HepG2 (cell line): ENCODE measurements around the gene AQP9. TPM values are rescaled to one million over a fixed set of nuclear protein-coding genes. Genes with fewer than 3 reads are reported as not detected.

Experiments used
- ATAC-seq: fragments of 200-7000 bp; cut with Tn5 transposase; 3 replicates; pipeline ENCODE4 v1.9.1; 2020; ENCODE audit warnings: mild to moderate bottlenecking, moderate library complexity
- BruUV-seq: library from RNA; stranded (reverse); fragments of 400-500 nt; replicated peaks from 2 replicates; lab custom pipeline; 2021; lab: Mats Ljungman, UMichigan
- CTCF ChIA-PET: fragments of 300-600 bp; formaldehyde crosslinking; extraction: SDS; loops from one replicate; lab custom pipeline; 2021; ENCODE audit warnings: low total read pairs, inconsistent platforms, low intra/inter-chr PET ratio; lab: Yijun Ruan, JAX
- POLR2A ChIA-PET: fragments of 350-600 bp; sonication (Branson Sonifier 250); formaldehyde crosslinking; loops from one replicate; lab custom pipeline; 2020; ENCODE audit warnings: antibody characterized with exemption, inconsistent platforms; lab: Yijun Ruan, JAX
- DNase-seq: peaks from one replicate; pipeline ENCODE4 v3.0.0-alpha.2; 2015; ENCODE audit warnings: low spot score
- FAIRE-seq: peaks from 3 replicates; lab custom pipeline; 2011; peaks lifted over from hg19 to GRCh38; lab: Jason Lieb, UNC
- H2AFZ ChIP-seq: one replicate; pipeline ENCODE4 v1.6.1; 2011; ENCODE audit warnings: low read length, inconsistent platforms
- H3K27ac ChIP-seq: fragments of 300-600 bp; 3 replicates; pipeline ENCODE4 v1.8.0; 2011; ENCODE audit warnings: mixed run types, mild to moderate bottlenecking, mixed read lengths, low read length, inconsistent platforms; ENCODE audit not compliant: insufficient read depth; ENCODE audit errors: extremely low read length
- H3K27me3 ChIP-seq, 2 experiments: fragments of 200-600 bp in 1 of 2; 2 replicates in 1 of 2; 3 replicates in 1 of 2; pipeline versions ENCODE4 v1.6.0 to v1.8.0; 2011; ENCODE audit warnings: low read length in 2 of 2, mild to moderate bottlenecking in 2 of 2, moderate library complexity in 2 of 2, inconsistent platforms in 1 of 2; ENCODE audit not compliant: insufficient read depth in 2 of 2, control insufficient read depth in 1 of 2
- H3K36me3 ChIP-seq, 2 experiments: fragments of 200-600 bp in 1 of 2; replicated peaks in 1 of 2; 2 replicates in 1 of 2; 3 replicates in 1 of 2; pipeline versions ENCODE4 v1.5.1 to v1.8.0; 2011; ENCODE audit warnings: low read length in 2 of 2, inconsistent platforms in 1 of 2; ENCODE audit not compliant: insufficient read depth in 2 of 2, control insufficient read depth in 1 of 2
- H3K4me1 ChIP-seq: 2 replicates; pipeline ENCODE4 v1.5.1; 2012; ENCODE audit warnings: low read length, inconsistent platforms; ENCODE audit not compliant: insufficient read depth
- H3K4me2 ChIP-seq: 2 replicates; pipeline ENCODE4 v1.6.0; 2011; ENCODE audit warnings: low read depth, low read length, inconsistent platforms
- H3K4me3 ChIP-seq, 3 experiments: fragments of 200-600 bp in 1 of 3; sonication (generic), shearing (Covaris generic) in 1 of 3; replicated peaks in 1 of 3; 2 replicates each; pipeline ENCODE4 v1.5.1; 2011 to 2016; ENCODE audit warnings: low read length in 3 of 3, inconsistent platforms in 2 of 3, low read depth in 2 of 3, mild to moderate bottlenecking in 2 of 3, control low read depth in 1 of 3, mixed read lengths in 1 of 3; ENCODE audit not compliant: insufficient read depth in 1 of 3
- H3K79me2 ChIP-seq: one replicate; pipeline ENCODE4 v1.6.1; 2011; ENCODE audit warnings: low read length, inconsistent platforms; ENCODE audit not compliant: insufficient read depth
- H3K9ac ChIP-seq: 2 replicates; pipeline ENCODE4 v1.6.0; 2011; ENCODE audit warnings: mild to moderate bottlenecking, low read depth, low read length, inconsistent platforms; ENCODE audit not compliant: insufficient read depth
- H3K9me3 ChIP-seq: 2 replicates; pipeline ENCODE4 v1.5.1; 2012; ENCODE audit warnings: mild to moderate bottlenecking, low read length
- H4K20me1 ChIP-seq: 2 replicates; pipeline ENCODE4 v1.6.0; 2011; ENCODE audit warnings: inconsistent platforms, mild to moderate bottlenecking, low read length, moderate library complexity; ENCODE audit not compliant: insufficient read depth
- BCL6 ChIP-seq: IDR thresholded peaks from 2 replicates; pipeline ENCODE4 v1.6.1; 2016; ENCODE audit warnings: missing genetic modification reagents, missing compliant biosample characterization
- EP300 ChIP-seq, 3 experiments: sonication (generic) in 1 of 3; formaldehyde crosslinking in 1 of 3; IDR thresholded peaks; 2 replicates each; pipeline versions ENCODE4 v1.5.1 to v1.6.1; 2011 to 2020; ENCODE audit warnings: low read depth in 2 of 3, low read length in 2 of 3, borderline replicate concordance in 1 of 3, improper control_type of control experiment in 1 of 3, mild to moderate bottlenecking in 1 of 3, missing genetic modification reagents in 1 of 3, moderate library complexity in 1 of 3
- MBNL3 ChIP-seq: fragments of 250-450 bp; sonication (Bioruptor Pico); conservative IDR thresholded peaks from 2 replicates; pipeline ENCODE4 v1.8.0; 2022; ENCODE audit warnings: mild to moderate bottlenecking, inconsistent platforms
- RNF2 ChIP-seq: fragments of 450-650 bp; conservative IDR thresholded peaks from 2 replicates; pipeline ENCODE4 v1.6.1; 2016; ENCODE audit warnings: low read depth
- SIN3A ChIP-seq: IDR thresholded peaks from 2 replicates; pipeline ENCODE4 v1.6.1; 2011; ENCODE audit warnings: low read depth, mild to moderate bottlenecking, control low read depth, low read length, borderline replicate concordance
- STAG1 ChIP-seq: sonication (generic); formaldehyde crosslinking; IDR thresholded peaks from 2 replicates; pipeline ENCODE4 v1.4.0; 2020; ENCODE audit warnings: missing genetic modification reagents
- ZBTB7B ChIP-seq: sonication (generic); formaldehyde crosslinking; IDR thresholded peaks from 2 replicates; pipeline ENCODE4 v1.4.0; 2020; ENCODE audit warnings: missing genetic modification reagents
- ZFAT ChIP-seq: sonication (generic); formaldehyde crosslinking; conservative IDR thresholded peaks from 2 replicates; pipeline ENCODE4 v1.8.1; 2023; ENCODE audit warnings: missing genetic modification reagents, inconsistent platforms
- ZFP36 ChIP-seq: fragments of 150-350 bp; IDR thresholded peaks from 2 replicates; pipeline ENCODE4 v1.6.1; 2018; ENCODE audit warnings: borderline replicate concordance, low read length, low read depth; ENCODE audit not compliant: partially characterized antibody
- ZNF44 ChIP-seq: sonication (generic); formaldehyde crosslinking; IDR thresholded peaks from 2 replicates; pipeline ENCODE4 v1.5.1; 2020; ENCODE audit warnings: mild to moderate bottlenecking, missing genetic modification reagents
- ZNF530 ChIP-seq: sonication (generic); formaldehyde crosslinking; IDR thresholded peaks from 2 replicates; pipeline ENCODE4 v1.5.0; 2020; ENCODE audit warnings: low read depth, mild to moderate bottlenecking, missing genetic modification reagents
- ZNF550 ChIP-seq: sonication (generic); formaldehyde crosslinking; IDR thresholded peaks from 2 replicates; pipeline ENCODE4 v1.4.0; 2020; ENCODE audit warnings: mild to moderate bottlenecking, missing genetic modification reagents, borderline replicate concordance
- ZNF749 ChIP-seq: sonication (generic); formaldehyde crosslinking; IDR thresholded peaks from 2 replicates; pipeline ENCODE4 v1.8.0; 2022; ENCODE audit warnings: mild to moderate bottlenecking, missing genetic modification reagents, moderate library complexity, borderline replicate concordance
- ZNF782 ChIP-seq: sonication (generic); formaldehyde crosslinking; IDR thresholded peaks from 2 replicates; pipeline ENCODE4 v1.4.0; 2020; ENCODE audit warnings: missing genetic modification reagents, mild to moderate bottlenecking, borderline replicate concordance
- WGBS: methylation state at CpG from one replicate; pipeline ENCODE4 v1.1.6; 2017; ENCODE audit warnings: low lambda C conversion rate; 5-methylcytosine and 5-hydroxymethylcytosine counted together
- in situ Hi-C: cut with HindIII; loops from 2 replicates; pipeline ENCODE4 v1.10.0; 2017; ENCODE audit warnings: low pct_unique_long_range_greater_than_20kb; ENCODE audit not compliant: extremely low pct_ligation_motif_present
- intact Hi-C: fragments of 100-400 bp; cut with micrococcal nuclease; formaldehyde crosslinking; loops from one replicate; pipeline ENCODE4 v1.10.0; 2022; ENCODE audit not compliant: unreplicated experiment
- polyA plus RNA-seq, 8 experiments: library from polyadenylated mRNA; depleted of rRNA in 3 of 8; stranded (reverse) in 7 of 8; unstranded in 1 of 8; fragments of >200 nt; fragmentation: Illumina TruSeq in 4 of 8; extraction: Trizol in 4 of 8; gene quantifications; 2 replicates each; pipeline versions ENCODE4 v1.2.1 to v1.2.3, GENCODE V29; 2011 to 2016; ENCODE audit warnings: low read depth in 4 of 8, missing spikeins in 1 of 8, mixed read lengths in 1 of 8; ENCODE audit not compliant: insufficient read depth in 1 of 8
- total RNA-seq, 5 experiments: library from RNA; depleted of rRNA; stranded (reverse); fragments of >200 nt; fragmentation: Illumina TruSeq; extraction: Trizol; gene quantifications; 2 replicates each; pipeline ENCODE4 v1.2.3, GENCODE V29; 2016; ENCODE audit warnings: low read depth in 1 of 5
- TF ChIP-seq, protein P1 (sequence below): sonication (generic); formaldehyde crosslinking; IDR thresholded peaks from 2 replicates; pipeline ENCODE4 v1.5.1; 2020; ENCODE audit warnings: missing genetic modification reagents, mild to moderate bottlenecking, borderline replicate concordance
- TF ChIP-seq, protein P2 (sequence below): sonication (generic); formaldehyde crosslinking; IDR thresholded peaks from 2 replicates; pipeline ENCODE4 v1.8.0; 2022; ENCODE audit warnings: mild to moderate bottlenecking, missing genetic modification reagents, borderline replicate concordance
- TF ChIP-seq, protein P3 (sequence below): sonication (generic); formaldehyde crosslinking; IDR thresholded peaks from 2 replicates; pipeline ENCODE4 v1.8.1; 2023; ENCODE audit warnings: missing genetic modification reagents, mild to moderate bottlenecking, borderline replicate concordance
- TF ChIP-seq, protein P4 (sequence below): sonication (generic); formaldehyde crosslinking; IDR thresholded peaks from 2 replicates; pipeline ENCODE4 v1.4.0; 2020; ENCODE audit warnings: low read depth, mild to moderate bottlenecking, missing genetic modification reagents
- TF ChIP-seq, protein P5 (sequence below): sonication (generic); formaldehyde crosslinking; IDR thresholded peaks from 2 replicates; pipeline ENCODE4 v1.8.0; 2022; ENCODE audit warnings: missing genetic modification reagents, low read depth, mild to moderate bottlenecking, borderline replicate concordance
- TF ChIP-seq, protein P6 (sequence below): sonication (generic); formaldehyde crosslinking; IDR thresholded peaks from 2 replicates; pipeline ENCODE4 v1.5.0; 2020; ENCODE audit warnings: missing genetic modification reagents, mild to moderate bottlenecking, borderline replicate concordance

The AQP9 gene
- total and polyA plus RNA-seq, 2 of the 13 experiments (the other 11 are each of a cell fraction or from before 2014, with no cell fraction given), result not detected

DNA sequence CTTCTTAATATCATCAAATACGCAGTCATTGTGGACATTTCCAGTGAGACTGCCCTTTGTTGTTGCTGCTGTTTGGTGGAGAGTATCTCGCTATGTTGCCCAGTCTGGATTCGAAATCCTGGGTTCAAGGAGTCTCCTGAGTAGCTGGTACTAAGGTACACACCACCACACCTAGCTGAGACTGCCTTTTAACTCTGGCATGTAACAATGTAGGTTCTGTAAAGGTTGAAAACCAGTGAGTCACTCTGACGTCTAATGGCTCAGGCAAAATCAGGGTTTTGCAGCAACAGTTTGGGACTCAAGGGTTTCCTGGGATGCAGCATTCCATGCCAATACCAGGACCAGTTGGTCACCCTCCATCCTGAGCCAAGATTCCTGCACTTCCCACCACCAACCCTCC is 52.2 kb downstream of the AQP9 start:
- Histone ChIP-seq H3K79me2 (no peaks in the 10 kb centered on the region), H3K4me2 (no peak overlapping the region), H3K4me3 (no peak overlapping the region), H3K9me3 (no peaks in the 10 kb centered on the region), H2AFZ (no peak overlapping the region), H3K27me3 (no peaks in the 10 kb centered on the region; a peak in 1 of 5 replicates), H4K20me1 (no peaks in the 10 kb centered on the region), H3K9ac (no peak overlapping the region), H3K27ac (no peak overlapping the region), H3K36me3 (no peaks in the 10 kb centered on the region), H3K4me1 (0 out of 2 replicates have a peak, but pooled peaks cover 4% of the 10 kb centered on the region)
- TF ChIP-seq ZBTB7B (CRISPR knock-in tag) (no peak), EP300 (IDR thresholded peaks at IDR 0.05; ENCODE audit: low read depth in 2 of 2, low read length in 2 of 2) (no peak), EP300 (CRISPR knock-in tag; IDR thresholded peaks at IDR 0.05; ENCODE audit: borderline replicate concordance) (no peak), ZNF530 (CRISPR knock-in tag) (no peak), ZNF44 (CRISPR knock-in tag) (no peak), ZFAT (CRISPR knock-in tag) (no peak), ZFP36 (no peak), SIN3A (no peak), STAG1 (CRISPR knock-in tag) (no peak), BCL6 (no peak), RNF2 (no peak), MBNL3 (CRISPR knock-in tag) (no peak), ZNF782 (no peak), ZNF550 (CRISPR knock-in tag) (no peak), ZNF749 (CRISPR knock-in tag) (no peak)
- TF ChIP-seq, protein P1, sequence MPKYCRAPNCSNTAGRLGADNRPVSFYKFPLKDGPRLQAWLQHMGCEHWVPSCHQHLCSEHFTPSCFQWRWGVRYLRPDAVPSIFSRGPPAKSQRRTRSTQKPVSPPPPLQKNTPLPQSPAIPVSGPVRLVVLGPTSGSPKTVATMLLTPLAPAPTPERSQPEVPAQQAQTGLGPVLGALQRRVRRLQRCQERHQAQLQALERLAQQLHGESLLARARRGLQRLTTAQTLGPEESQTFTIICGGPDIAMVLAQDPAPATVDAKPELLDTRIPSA (CRISPR knock-in tag), result no peak
- TF ChIP-seq, protein P2, sequence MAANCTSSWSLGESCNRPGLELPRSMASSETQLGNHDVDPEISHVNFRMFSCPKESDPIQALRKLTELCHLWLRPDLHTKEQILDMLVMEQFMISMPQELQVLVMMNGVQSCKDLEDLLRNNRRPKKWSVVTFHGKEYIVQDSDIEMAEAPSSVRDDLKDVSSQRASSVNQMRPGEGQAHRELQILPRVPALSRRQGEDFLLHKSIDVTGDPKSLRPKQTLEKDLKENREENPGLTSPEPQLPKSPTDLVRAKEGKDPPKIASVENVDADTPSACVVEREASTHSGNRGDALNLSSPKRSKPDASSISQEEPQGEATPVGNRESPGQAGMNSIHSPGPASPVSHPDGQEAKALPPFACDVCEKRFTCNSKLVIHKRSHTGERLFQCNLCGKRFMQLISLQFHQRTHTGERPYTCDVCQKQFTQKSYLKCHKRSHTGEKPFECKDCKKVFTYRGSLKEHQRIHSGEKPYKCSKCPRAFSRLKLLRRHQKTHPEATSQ (CRISPR knock-in tag), result no peak
- TF ChIP-seq, protein P3, sequence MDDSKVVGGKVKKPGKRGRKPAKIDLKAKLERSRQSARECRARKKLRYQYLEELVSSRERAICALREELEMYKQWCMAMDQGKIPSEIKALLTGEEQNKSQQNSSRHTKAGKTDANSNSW (CRISPR knock-in tag), result no peak
- TF ChIP-seq, protein P4, sequence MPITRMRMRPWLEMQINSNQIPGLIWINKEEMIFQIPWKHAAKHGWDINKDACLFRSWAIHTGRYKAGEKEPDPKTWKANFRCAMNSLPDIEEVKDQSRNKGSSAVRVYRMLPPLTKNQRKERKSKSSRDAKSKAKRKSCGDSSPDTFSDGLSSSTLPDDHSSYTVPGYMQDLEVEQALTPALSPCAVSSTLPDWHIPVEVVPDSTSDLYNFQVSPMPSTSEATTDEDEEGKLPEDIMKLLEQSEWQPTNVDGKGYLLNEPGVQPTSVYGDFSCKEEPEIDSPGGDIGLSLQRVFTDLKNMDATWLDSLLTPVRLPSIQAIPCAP, result no peak
- TF ChIP-seq, protein P5, sequence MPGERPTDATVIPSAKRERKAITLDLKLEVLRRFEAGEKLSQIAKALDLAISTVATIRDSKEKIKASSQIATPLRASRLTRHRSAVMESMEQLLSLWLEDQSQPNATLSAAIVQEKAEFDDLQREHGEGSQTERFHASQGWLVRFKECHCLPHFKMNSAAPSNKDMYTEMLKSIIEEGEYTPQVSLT (CRISPR knock-in tag), result no peak
- TF ChIP-seq, protein P6, sequence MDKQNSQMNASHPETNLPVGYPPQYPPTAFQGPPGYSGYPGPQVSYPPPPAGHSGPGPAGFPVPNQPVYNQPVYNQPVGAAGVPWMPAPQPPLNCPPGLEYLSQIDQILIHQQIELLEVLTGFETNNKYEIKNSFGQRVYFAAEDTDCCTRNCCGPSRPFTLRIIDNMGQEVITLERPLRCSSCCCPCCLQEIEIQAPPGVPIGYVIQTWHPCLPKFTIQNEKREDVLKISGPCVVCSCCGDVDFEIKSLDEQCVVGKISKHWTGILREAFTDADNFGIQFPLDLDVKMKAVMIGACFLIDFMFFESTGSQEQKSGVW (CRISPR knock-in tag), result no peak
- in situ Hi-C loops (no loop called here), intact Hi-C loops (no loop called here)
- WGBS, result 18% methylated on average over 4 of the region's 4 CpGs
- CTCF ChIA-PET, result no interaction called here
- DNase-seq (no peak), FAIRE-seq (no peak), ATAC-seq (no peak)
- no TSS peak for BruUV-seq
- POLR2A ChIA-PET, result no interaction called here
